Hematopoietic multipotent progenitor cell treated with erythropoietin and hydrocortisone succinate and interleukin-3 and kit ligand, for 17 days (in vitro differentiated cells): Measurements from ENCODE around the gene TSN.

Experiments used
- DNase-seq: peaks from one replicate; pipeline ENCODE4 v3.0.0-alpha.2; 2015; ENCODE audit warnings: low spot score

TSN gene

DNA sequence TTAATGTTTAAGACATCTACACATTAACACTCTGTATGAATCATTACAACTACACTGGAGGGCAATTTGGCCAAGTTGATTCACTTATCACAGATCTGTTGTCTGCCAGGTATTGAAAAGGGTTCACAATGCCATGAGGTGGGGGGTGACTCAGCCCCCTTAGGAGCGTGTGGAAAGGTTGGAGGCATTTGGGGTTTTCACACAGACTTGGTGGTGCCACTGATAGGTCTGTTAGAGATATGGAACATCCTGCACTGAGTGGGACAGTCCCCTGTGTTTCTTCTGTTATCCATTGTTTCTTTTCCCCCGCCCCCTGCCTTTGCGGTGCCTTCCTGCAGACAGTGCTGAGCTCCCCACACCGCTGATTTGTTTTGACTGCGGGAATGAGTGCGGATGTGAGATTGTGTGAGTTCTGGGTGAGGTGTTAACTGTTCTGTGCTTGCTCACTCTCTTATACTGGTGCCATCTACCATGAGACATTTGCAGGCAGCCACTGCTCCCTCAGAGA, 9.3 kb upstream of the TSN start:
- no peak for DNase-seq

- peak; percentile 49 for DNase-seq
Measured at GRCh38 chr2:121748202-121748601, 7.2 kb upstream of the TSN start.

GRCh38 chr2:121754851-121755236, 607 bp upstream of the TSN start:
- no peak for DNase-seq

GRCh38 chr2:121764681-121765228, 9.3 kb downstream of the TSN start:
- no peak for DNase-seq

GRCh38 chr2:121766624-121767023, 11.2 kb downstream of the TSN start:
- DNase-seq, result no peak

GRCh38 chr2:121768143-121768755, 12.8 kb downstream of the TSN start:
- no peak for DNase-seq

DNA sequence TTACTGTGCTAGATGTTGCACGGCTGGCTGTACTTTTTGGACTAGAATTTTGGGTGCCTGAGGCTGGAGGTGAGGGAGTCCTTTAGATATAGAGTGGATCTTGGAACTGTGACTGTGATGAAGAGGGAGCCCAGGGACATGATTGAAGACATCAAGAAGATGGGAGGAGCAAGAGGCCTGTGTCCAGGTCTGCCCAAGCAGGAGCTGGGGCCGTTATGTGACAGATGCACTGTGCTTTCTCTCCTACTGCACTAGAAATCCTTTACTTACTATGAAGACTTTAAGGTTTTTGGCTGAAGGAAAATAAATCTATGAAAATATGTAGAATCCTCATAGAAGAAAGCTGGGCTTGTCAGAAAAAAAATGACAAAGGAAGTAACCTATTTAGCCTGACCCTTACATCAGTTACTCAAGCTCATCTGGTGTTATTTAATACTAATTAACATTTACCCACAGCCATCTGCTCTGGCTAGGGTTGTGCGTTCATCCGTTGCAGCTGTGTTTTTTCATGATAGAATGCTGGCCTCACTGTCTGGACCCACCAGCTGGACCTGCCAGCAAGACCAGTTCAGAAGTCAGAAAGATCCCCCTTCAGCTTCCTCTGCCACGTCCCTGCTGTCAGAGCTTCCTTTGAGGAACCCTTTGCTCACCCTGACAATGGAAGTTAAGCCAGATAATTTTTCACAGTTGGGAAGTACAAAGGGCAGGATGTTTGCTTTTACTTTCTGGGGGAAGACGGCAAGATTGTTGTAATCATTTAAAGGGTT, 16.7 kb downstream of the TSN start:
- DNase-seq, result no peak

DNA sequence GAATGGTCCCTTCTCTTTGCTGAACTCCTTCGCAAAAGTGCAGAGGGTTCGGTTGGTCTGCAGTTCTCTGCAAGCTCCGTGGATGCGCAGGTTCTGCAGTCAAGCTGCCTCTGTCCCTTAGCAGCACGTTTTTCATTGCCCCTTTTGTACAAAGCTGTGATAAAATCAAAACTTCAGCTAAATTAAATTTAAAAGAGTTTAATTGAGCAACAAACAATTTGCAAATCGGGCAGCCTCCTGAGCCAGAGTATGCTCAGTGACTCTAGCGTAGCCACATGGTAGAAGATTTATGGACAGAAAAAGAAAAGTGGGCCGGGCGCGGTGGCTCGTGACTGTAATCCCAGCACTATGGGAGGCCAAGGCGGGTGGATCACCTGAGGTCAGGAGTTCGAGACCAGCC, 18.8 kb downstream of the TSN start:
- no peak for DNase-seq

- no peak for DNase-seq
Measured at GRCh38 chr2:121776361-121776760, 20.9 kb downstream of the TSN start.

GRCh38 chr2:121776885-121777698, 21.6 kb downstream of the TSN start:
- no peak for DNase-seq

- DNase-seq, result no peak
Measured at GRCh38 chr2:121777699-121778058, 22.2 kb downstream of the TSN start.

DNA sequence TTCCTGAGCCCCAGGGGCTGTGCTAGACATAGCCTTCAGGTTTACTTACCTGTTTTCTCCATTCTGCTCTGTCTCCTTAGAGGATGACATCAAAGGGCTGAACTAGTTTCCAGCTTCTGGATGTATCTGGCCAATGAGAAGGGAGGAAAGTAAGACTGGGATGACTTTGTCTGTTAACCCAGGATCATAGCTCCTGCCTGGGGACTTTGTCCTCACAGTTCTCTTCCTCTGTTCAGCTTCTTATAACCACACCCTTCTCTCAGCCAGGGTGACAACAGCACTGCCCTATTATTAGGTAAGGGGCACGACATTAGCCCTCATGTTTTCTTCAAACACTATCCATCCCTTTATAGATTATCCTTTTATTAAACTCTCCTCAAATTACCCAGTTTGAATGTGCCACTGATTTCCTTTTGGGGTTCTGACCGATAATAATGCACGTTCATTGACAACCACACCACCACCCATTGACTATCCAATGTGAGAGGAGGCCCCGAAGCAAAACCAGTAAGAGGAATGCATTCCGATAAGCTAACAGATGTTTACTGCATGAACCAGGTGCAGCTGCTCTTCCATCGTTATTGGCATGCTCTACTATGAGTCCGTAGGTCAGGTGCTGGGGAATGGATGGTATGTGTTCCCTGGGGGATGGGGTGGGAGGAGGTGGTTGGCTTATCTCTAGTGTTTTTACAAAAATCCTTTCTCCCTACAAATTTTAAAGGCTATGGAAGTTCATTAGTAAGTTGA, 23.5 kb downstream of the TSN start:
- DNase-seq, result no peak

GRCh38 chr2:121783180-121783579, 27.7 kb downstream of the TSN start:
- DNase-seq, result no peak

- DNase-seq, result no peak
Measured at GRCh38 chr2:121788685-121789084, 33.2 kb downstream of the TSN start.

GRCh38 chr2:121790276-121790956, 35.0 kb downstream of the TSN start:
- no peak for DNase-seq

DNA sequence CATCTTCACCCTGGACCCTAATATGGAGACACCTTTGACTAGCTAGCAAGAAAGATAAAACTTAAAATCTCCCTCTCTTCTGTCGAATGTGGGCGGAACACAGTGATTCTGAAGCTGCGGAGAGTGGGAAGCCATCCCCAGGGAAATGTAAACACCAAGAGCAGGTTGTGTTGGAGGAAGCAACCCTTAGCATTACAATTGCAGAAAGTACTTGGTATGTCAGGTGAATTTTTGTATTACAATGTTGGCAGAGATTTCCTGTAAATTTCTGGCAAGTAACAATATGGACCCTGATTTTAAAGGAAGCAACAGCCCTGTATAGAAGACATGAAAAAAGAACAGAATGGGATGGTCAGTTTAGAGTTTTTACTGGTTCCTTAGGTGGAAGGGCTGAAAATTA, 35.8 kb downstream of the TSN start:
- DNase-seq, result no peak

- no peak for DNase-seq
Measured at GRCh38 chr2:121791801-121792221, 36.4 kb downstream of the TSN start.

GRCh38 chr2:121793816-121794215, 38.4 kb downstream of the TSN start:
- DNase-seq, result no peak

DNA sequence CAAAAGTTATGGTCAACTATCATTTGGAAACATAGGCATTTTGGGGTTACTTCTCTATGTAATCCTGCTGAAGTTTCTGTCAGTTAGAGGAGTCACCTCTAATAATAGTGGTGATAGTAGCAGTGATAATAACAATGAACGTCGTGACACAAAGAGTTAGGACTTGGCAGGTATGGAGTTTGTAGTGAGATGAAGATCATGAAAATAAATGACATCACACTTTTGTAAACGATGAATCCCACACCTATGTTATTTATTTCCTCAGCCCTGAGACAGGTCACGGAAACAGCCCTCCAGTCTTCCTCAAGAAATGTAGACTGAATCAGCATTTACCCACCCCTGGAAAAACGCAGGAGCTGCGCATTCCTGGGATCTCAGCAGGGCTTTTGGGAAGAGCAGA, 38.8 kb downstream of the TSN start:
- DNase-seq, result no peak

DNA sequence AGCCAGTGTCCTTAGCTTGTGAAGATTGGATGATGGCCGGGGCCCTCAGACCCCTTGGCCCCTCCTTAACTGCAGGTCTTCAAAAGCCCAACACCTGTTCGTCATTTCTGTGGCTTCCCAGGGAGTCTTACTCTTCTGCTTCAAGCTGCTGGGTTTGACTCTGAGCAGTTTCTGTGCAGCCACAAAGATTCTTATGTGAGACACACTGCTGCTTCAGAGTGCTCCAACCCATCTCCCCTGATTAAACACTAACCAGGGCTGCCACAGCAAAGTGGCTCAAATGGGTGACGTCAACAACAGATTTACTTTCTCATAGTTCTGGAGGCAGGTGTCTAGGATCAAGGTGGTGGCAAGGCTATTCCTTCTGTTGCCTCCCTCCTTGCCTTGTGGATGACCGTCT, 40.8 kb downstream of the TSN start:
- DNase-seq, result no peak

- DNase-seq, result no peak
Measured at GRCh38 chr2:121798617-121799016, 43.2 kb downstream of the TSN start.
